Ishikawa (cell line): Measurements from ENCODE around the gene ABHD11.

Source experiments
- CEBPB ChIP-seq: IDR thresholded peaks from 2 replicates; pipeline ENCODE4 v1.6.1; 2012
- EGR1 ChIP-seq: IDR thresholded peaks from 2 replicates; pipeline ENCODE4 v1.6.1; 2012
- EP300 ChIP-seq: IDR thresholded peaks from 2 replicates; pipeline ENCODE4 v1.6.1; 2012; ENCODE audit warnings: borderline replicate concordance
- RAD21 ChIP-seq: IDR thresholded peaks from 2 replicates; pipeline ENCODE4 v1.6.1; 2012; ENCODE audit warnings: low read depth
- TCF12 ChIP-seq: IDR thresholded peaks from 2 replicates; pipeline ENCODE4 v1.6.1; 2012; ENCODE audit warnings: low read depth
- YY1 ChIP-seq: IDR thresholded peaks from 2 replicates; pipeline ENCODE4 v1.6.1; 2012; ENCODE audit warnings: low read depth
- TF ChIP-seq, protein P1 (sequence below): IDR thresholded peaks from 2 replicates; pipeline ENCODE4 v1.6.1; 2012
- TF ChIP-seq, protein P2 (sequence below): IDR thresholded peaks from 2 replicates; pipeline ENCODE4 v1.6.1; 2012; ENCODE audit warnings: low read depth, mild to moderate bottlenecking

- no peak for TF ChIP-seq RAD21
- TF ChIP-seq, protein P1, sequence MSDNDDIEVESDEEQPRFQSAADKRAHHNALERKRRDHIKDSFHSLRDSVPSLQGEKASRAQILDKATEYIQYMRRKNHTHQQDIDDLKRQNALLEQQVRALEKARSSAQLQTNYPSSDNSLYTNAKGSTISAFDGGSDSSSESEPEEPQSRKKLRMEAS, result no peak
- TF ChIP-seq TCF12, result no peak
- no peak for TF ChIP-seq YY1
- TF ChIP-seq, protein P2, sequence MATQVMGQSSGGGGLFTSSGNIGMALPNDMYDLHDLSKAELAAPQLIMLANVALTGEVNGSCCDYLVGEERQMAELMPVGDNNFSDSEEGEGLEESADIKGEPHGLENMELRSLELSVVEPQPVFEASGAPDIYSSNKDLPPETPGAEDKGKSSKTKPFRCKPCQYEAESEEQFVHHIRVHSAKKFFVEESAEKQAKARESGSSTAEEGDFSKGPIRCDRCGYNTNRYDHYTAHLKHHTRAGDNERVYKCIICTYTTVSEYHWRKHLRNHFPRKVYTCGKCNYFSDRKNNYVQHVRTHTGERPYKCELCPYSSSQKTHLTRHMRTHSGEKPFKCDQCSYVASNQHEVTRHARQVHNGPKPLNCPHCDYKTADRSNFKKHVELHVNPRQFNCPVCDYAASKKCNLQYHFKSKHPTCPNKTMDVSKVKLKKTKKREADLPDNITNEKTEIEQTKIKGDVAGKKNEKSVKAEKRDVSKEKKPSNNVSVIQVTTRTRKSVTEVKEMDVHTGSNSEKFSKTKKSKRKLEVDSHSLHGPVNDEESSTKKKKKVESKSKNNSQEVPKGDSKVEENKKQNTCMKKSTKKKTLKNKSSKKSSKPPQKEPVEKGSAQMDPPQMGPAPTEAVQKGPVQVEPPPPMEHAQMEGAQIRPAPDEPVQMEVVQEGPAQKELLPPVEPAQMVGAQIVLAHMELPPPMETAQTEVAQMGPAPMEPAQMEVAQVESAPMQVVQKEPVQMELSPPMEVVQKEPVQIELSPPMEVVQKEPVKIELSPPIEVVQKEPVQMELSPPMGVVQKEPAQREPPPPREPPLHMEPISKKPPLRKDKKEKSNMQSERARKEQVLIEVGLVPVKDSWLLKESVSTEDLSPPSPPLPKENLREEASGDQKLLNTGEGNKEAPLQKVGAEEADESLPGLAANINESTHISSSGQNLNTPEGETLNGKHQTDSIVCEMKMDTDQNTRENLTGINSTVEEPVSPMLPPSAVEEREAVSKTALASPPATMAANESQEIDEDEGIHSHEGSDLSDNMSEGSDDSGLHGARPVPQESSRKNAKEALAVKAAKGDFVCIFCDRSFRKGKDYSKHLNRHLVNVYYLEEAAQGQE, result no peak
- TF ChIP-seq EGR1, result no peak
- no peak for TF ChIP-seq CEBPB
- TF ChIP-seq EP300, result no peak
Measured at GRCh38 chr7:73702226-73702625, 36.4 kb downstream of the ABHD11 start.
